ENCODE data around the gene USE1. TPM values are rescaled to one million over a fixed set of nuclear protein-coding genes. Genes with fewer than 3 reads are reported as not detected.

USE1 gene
- total RNA-seq, 1 donor from 2014 or later: 33.2 TPM

DNA sequence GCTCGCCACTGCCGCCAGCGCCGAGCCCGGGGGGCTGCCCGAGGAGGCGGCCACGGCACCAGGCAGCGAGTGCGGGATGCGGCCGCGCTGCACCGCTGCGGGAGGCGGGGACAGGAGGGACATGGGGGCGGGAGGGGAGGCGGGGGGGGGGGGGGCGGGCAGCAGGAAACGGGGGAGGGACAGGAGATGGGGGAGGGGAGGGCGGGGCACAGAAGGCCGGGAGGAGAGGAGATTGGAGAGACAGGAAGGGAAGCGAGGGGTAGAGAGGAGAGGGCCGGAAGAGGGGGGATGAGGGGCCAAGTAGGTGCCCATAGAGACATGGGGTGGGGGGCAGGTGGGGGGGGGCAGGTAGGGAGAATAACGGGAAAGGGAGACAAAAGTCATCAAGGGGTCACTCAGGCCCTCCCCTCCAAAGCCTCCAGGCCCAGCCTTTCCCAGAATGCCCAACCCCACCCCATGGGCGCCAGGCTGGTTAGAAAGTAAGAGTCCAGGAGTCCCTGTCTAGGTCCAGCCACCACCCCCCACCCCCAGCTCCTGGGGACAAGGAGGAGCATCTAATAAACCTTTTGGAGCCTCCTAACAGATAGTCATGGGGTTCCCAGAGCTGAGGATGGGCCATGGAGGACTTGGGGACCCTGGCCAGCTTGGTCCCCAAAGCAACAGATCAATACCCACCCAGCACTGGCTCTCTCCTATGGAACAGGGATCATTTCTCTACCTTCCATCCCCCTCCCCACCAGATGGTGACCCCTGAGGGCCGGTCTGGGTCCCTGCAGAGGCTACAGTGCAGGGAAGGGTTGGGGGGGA is 21.0 kb downstream of the USE1 start:
- DNase-seq (ENCODE audit: low spot score): no peak

DNA sequence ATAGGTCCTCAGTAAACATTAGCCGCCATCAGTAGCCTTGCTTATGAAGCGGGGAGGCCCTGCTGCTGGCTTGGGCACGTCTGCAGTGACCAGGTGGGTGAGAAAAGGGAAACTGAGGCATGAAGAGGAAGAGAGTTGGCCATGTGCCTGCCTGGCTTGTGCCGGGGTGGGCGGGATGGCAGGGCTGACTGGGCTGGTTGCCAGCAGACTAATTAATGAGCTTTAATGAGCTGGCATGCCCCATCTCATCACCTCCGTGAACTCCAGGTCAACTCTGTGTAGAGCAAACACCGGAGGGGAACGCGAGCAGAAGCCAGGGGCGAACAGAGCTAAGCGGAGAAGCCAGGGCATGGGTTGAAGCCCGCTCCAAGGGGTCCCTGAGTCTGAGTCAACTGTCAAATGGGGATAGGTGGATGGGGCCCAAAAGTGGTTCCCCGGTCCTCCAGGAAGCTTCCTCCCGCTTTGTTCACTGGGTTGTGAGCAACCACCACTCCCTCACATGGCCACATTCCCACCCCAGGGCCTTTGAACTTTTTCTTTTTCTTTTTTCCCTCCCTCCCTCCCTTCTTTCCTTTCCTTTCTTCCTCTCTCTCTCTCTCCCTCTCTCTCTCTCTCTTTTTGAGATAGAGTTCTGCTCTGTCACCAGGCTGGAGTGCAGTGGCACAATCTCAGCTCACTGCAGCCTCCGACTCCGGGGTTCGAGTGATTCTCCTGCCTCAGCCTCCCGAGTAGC is 21.8 kb downstream of the USE1 start:
- no peak for DNase-seq (ENCODE audit: low spot score)

- no peak for DNase-seq (ENCODE audit: low spot score)
Observed at GRCh38 chr19:17237747-17238706, 22.9 kb downstream of the USE1 start.

GRCh38 chr19:17240062-17240752 is 25.1 kb downstream of the USE1 start:
- DNase-seq (ENCODE audit: low spot score): no peak

- DNase-seq (ENCODE audit: low spot score): no peak
Observed at GRCh38 chr19:17240826-17241399, 25.8 kb downstream of the USE1 start.

DNA sequence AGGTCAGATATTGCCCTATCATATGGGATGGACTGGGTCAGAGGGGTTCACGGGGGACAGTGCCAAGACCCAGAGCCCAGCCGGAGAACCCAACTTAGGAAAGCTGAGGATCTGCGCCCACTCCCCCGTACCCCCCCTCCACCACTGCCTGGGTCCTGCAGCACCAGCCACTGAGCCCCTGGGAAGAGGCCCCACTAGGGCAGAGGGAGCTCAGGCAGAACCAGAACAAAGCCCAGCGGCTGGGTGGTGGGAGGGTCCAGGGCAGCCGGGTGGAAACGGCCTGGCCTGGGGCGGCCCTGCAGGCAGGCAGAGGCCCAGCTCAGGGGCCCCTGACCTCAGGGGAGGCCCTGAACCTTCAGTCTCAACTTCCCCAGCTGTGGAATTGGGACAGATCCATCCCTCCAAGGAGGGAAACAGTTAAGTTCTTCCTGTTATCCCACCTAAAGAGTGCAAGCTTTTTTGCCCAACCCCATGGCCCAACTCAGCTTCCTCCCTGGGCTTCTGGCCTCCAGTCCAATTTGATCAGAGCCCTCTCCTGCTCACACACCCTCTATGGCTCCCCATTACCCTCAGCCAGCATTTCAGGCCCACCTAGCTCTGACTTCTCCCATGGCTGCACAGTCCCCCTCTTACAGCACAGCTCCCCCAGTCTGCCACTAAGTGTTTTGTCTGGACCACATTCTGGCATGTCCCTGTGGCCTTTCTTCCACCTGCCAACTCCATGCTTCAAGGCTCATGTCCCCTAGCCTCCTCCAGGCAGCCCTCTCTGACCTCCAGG is 27.5 kb downstream of the USE1 start:
- DNase-seq (ENCODE audit: low spot score): no peak

DNA sequence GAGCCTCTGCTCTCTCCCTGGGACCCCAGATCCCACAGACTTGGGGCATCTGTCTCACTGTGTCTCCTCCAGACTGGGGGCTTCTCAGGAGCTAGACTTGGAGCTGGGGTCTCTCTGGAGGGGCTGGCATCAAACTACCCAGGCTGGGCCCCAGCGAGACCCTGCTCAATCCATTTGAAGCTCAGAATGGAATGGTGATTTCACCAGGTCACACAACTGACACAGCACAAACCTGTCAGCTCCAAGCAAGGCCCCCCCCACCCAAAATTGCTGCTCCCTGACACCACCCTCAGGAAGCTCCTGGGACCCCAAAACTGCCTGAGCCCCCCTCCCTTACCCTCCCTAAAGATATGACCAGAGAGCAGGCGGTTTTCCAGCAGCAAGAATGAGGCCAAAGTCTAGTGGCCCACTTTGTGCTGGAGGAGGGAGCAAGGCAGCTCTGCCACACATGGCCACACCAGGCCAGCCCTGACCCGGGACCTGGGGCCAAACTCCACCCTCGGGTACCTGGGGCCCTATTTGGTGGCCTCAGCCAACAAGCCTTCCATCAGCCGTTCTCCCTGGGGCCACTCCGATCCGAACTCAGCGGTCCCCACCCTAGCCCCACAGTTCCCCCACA is 28.2 kb downstream of the USE1 start:
- no peak for DNase-seq (ENCODE audit: low spot score)

- no peak for DNase-seq (ENCODE audit: low spot score)
Observed at GRCh38 chr19:17243830-17244617, 28.9 kb downstream of the USE1 start.

DNA sequence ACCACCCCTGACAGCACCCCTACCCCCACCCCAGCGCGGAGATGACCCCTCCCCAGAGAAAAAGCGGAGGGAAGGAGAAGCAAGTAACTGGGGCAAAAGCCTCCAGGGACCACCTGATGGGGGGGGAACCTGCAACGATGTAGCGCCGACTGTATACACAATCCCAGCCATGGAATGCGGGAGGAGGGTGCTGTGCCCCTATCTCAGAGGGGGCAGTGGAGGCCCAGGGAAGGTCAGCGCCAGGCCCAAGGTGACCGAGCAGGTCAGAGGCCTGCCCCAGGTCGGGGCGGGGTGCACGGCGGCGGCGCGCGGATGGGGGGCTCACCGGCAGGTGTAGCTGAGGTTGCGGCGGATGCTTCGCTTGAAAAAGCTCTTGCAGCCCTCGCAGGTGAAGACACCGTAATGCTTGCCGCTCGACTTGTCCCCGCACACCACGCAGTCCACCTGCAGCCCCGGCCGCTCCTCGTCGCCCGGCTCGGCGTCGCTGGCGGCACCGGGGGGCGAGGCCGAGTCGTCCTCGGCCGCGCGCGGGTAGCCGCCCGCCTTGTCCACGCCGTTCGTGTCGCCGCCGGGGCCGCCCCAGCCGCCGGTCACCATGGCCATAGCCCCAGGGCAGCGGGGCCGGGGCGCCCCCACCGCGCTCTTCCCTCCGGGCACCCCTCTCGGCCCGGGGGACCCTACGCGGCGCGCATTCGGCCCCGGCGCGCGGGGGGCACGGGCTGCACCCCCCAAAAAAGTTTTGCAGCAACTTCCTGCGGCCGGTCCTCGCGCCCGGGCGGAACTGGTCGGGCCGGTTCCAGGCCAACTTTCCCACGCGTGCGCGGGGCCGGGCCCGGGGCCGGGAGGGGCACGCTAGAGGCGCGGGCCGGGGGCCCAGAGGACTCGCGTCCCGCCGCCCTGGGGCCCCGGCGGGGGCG is 29.7 kb downstream of the USE1 start:
- no peak for DNase-seq (ENCODE audit: low spot score)

- DNase-seq (ENCODE audit: low spot score): no peak
Observed at GRCh38 chr19:17245535-17245984, 30.4 kb downstream of the USE1 start, which contains the start of gene NR2F6. TSS of gene NR2F6 (minus strand) at chr19:17245919. CDS start at chr19:17245220, 699 bp downstream.

- no peak for DNase-seq (ENCODE audit: low spot score)
Observed at GRCh38 chr19:17246681-17247425, 31.7 kb downstream of the USE1 start.

DNA sequence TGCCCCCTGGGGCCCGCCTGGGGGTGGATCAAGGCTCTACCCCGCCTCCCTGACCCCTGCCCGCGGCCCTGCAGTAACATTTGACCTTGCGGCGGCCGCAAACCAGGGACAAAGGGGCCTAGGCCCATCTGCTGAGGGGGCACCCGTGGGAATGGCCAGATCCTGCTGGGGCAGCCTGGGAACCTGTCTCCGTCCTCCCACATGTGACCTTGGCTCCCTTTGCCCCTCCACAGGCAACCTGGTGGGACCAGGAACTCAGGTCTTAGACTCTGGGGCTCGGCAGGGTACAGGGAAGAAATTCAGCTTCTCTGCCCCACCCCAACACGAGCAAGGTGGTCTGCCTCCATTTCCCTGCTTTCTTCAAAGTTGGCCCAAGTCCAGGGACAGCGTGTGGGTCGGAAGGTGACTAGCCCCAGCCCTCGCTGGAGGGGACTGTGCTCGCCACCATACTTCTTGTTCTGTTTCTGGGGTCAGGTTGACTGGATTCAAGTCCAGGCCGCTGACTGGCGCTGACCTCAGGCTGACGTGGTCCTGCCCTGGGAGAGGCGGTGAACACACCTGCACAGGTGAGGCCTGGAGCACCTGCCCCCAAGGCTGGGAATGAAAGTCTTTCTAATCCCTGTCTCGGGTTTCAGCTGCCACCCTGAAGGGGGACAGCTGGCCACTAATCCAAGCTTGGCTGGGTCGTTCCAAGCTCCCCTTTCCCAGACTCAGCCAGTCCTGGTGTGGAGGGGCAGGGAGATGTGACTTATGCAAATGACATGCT is 33.0 kb downstream of the USE1 start:
- DNase-seq (ENCODE audit: low spot score): no peak

DNA sequence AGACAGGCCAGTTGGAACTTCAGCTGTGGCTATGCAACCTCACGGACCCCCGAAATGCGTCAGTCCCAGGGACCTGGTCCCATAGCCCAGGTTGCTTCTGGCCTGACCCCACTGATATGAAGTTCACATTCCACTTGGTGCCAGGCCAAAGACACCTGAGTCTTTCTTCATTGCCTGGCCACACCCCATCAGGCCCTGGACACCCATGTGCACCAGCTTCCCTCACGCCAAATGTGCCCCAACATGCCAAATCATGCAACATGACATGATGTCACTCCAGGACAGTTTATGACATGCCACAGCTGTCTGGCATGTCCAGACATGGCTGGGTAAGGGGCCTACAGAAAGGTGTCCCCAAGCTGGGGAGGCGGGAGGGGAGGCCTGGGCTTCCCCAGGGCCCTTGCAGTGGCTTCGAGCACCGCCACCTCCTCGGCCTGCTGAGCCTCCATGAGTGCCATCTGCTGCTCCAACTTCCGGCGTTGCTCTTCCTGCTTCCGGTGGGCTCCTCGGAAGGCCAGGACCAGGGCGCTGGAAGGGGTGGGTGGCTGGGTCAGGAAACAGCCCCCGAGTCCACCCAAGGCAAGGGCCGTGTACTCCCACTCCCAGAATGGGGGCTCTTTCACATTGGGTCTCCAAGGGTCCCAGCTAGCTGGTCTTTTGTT is 34.9 kb downstream of the USE1 start:
- DNase-seq (ENCODE audit: low spot score): no peak

GRCh38 chr19:17254636-17255035 is 39.5 kb downstream of the USE1 start:
- DNase-seq (ENCODE audit: low spot score): no peak

DNA sequence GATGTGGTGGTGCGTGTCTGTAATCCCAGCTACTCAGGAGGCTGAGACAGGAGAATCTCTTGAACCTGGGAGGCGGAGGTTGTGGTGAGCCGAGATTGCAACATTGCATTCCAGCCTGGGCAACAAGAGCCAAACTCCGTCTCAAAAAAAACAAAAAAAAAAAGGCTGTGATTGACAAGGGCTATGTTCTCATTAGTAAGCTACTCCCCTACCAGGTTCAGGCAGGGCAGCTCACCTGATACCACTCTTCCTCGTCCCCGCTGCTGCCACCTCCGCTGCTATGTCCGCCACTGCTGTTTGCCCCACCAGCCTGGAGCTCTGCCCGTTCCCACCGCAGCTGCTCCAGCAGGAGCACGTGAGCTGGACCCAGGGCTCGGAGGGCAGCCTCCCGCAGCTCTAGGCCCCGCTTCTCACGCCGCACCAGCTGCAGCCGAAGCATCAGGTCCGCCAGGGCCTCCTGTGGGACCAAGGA is 40.0 kb downstream of the USE1 start:
- DNase-seq (ENCODE audit: low spot score): no peak

All from mesenteric fat pad (tissue), 1 donor.